Neural progenitor cell (in vitro differentiated cells): ENCODE results near the gene AAMP.

Source experiments
- EZH2 ChIP-seq: fragments of 200-600 bp; sonication (generic); IDR thresholded peaks from 2 replicates; pipeline ENCODE4 v1.6.1; 2017; ENCODE audit warnings: antibody characterized with exemption, mild to moderate bottlenecking, moderate library complexity
- EZH2phosphoT487 ChIP-seq: fragments of 200-600 bp; sonication (generic); IDR thresholded peaks from 2 replicates; pipeline ENCODE4 v1.6.1; 2017; ENCODE audit warnings: antibody characterized with exemption

DNA sequence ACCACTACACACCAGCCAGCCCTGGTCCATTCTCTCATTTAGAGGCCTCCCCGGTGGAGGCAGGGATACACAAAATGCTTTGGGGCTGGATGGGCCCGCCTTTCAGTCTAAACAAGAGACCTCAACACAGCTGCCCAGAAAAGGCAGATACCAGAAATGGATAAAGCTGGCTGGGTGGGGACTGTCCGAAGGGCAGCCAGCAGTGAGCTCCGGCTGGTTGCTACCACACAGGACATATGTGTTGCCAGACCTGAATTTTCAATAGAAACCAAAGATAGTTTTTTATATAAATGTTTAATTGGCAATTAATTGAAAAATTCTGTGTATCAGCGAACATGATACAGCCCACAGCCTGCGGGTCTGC is 7.7 kb downstream of the AAMP start:
- TF ChIP-seq EZH2phosphoT487 (no peak), EZH2 (no peak)
